Activated naive CD4-positive, alpha-beta T cell (primary cell): ENCODE results near the gene LRRTM1.

Experiments
- DNase-seq, 4 experiments: peaks; one replicate each; lab custom pipeline; 2025; lab: John Stamatoyannopoulos, UW

Gene LRRTM1

GRCh38 chr2:80302314-80303005 is 2.1 kb downstream of the LRRTM1 start:
- DNase-seq, result no peak

- DNase-seq, result no peak
Observed at GRCh38 chr2:80302001-80302313, 2.6 kb downstream of the LRRTM1 start.

GRCh38 chr2:80300954-80301353 is 3.6 kb downstream of the LRRTM1 start:
- no peak for DNase-seq

GRCh38 chr2:80300346-80300745 is 4.2 kb downstream of the LRRTM1 start:
- DNase-seq, result no peak

GRCh38 chr2:80299661-80300060 is 4.9 kb downstream of the LRRTM1 start:
- no peak for DNase-seq

- DNase-seq, result no peak
Observed at GRCh38 chr2:80298954-80299353, 5.6 kb downstream of the LRRTM1 start.

GRCh38 chr2:80293039-80293438 is 11.5 kb downstream of the LRRTM1 start:
- DNase-seq, result no peak

GRCh38 chr2:80292474-80292873 is 12.1 kb downstream of the LRRTM1 start:
- no peak for DNase-seq

- no peak for DNase-seq
Observed at GRCh38 chr2:80291656-80292055, 12.9 kb downstream of the LRRTM1 start.

GRCh38 chr2:80288576-80288975 is 16.0 kb downstream of the LRRTM1 start:
- no peak for DNase-seq

GRCh38 chr2:80281049-80281448 is 23.5 kb downstream of the LRRTM1 start:
- DNase-seq, result no peak

- DNase-seq, result no peak
Observed at GRCh38 chr2:80280598-80280997, 24.0 kb downstream of the LRRTM1 start.

- DNase-seq, result no peak
Observed at GRCh38 chr2:80269806-80270205, 34.7 kb downstream of the LRRTM1 start.

GRCh38 chr2:80266231-80266630 is 38.3 kb downstream of the LRRTM1 start:
- no peak for DNase-seq

GRCh38 chr2:80259292-80259691 is 45.3 kb downstream of the LRRTM1 start:
- DNase-seq, result no peak

GRCh38 chr2:80258793-80259192 is 45.8 kb downstream of the LRRTM1 start:
- DNase-seq, result no peak

GRCh38 chr2:80258341-80258740 is 46.2 kb downstream of the LRRTM1 start:
- DNase-seq, result no peak

GRCh38 chr2:80257450-80257849 is 47.1 kb downstream of the LRRTM1 start:
- no peak for DNase-seq

GRCh38 chr2:80256782-80257167 is 47.8 kb downstream of the LRRTM1 start:
- DNase-seq, result no peak

- DNase-seq, result no peak
Observed at GRCh38 chr2:80255918-80256781, 48.4 kb downstream of the LRRTM1 start.

GRCh38 chr2:80252294-80252986 is 52.1 kb downstream of the LRRTM1 start:
- DNase-seq, result no peak
